ENCODE measurements around the gene KCNJ5. TPM values are rescaled to one million over a fixed set of nuclear protein-coding genes. Genes with fewer than 3 reads are reported as not detected.

The KCNJ5 gene
- total and polyA plus RNA-seq, 10 of the 15 experiments (the other 5 are each of a cell fraction or from before 2014, with no cell fraction given): 0.03 TPM; not detected in 8

GRCh38 chr11:128953151-128953550 lies 62.0 kb downstream of the KCNJ5 start:
- Histone ChIP-seq H3K27ac (ENCODE audit: control insufficient read depth, insufficient read depth) (no peak overlapping the region), H4K20me1 (ENCODE audit: control insufficient read depth, insufficient read depth) (no peaks in the 10 kb centered on the region), H3K9me3 (replicated peaks; ENCODE audit: control insufficient read depth, insufficient read depth, low read length) (no peaks in the 10 kb centered on the region), H3K79me2 (ENCODE audit: control insufficient read depth, insufficient read depth, low read length) (no peaks in the 10 kb centered on the region), H3K4me2 (ENCODE audit: control insufficient read depth, insufficient read depth) (no peak overlapping the region), H3K9ac (ENCODE audit: control insufficient read depth, insufficient read depth, low read length) (no peak overlapping the region), H2AFZ (ENCODE audit: control insufficient read depth, low read depth, low read length) (no peak overlapping the region), H3K36me3 (ENCODE audit: control insufficient read depth in 2 of 2, insufficient read depth in 2 of 2, low read length in 1 of 2) (no peaks in the 10 kb centered on the region), H3K4me3 (no peak overlapping the region), H3K27me3 (replicated peaks in 1 of 2; ENCODE audit: control insufficient read depth in 2 of 2, insufficient read depth in 2 of 2, low read length in 1 of 2) (peaks cover 0 to 1% of the 10 kb centered on the region in 2 experiments; a peak in 2 of 4 replicates), H3K4me1 (ENCODE audit: control insufficient read depth, insufficient read depth, low read length) (no peaks in the 10 kb centered on the region)
- no TSS peak for BruUV-seq (replicated peaks)
- ATAC-seq: no peak
- TF ChIP-seq, protein P1, sequence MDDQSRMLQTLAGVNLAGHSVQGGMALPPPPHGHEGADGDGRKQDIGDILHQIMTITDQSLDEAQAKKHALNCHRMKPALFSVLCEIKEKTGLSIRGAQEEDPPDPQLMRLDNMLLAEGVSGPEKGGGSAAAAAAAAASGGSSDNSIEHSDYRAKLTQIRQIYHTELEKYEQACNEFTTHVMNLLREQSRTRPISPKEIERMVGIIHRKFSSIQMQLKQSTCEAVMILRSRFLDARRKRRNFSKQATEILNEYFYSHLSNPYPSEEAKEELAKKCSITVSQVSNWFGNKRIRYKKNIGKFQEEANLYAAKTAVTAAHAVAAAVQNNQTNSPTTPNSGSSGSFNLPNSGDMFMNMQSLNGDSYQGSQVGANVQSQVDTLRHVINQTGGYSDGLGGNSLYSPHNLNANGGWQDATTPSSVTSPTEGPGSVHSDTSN (IDR thresholded peaks at IDR 0.05; ENCODE audit: insufficient replicate concordance, low read depth, low read length): peak; percentile 29
- no peak for TF ChIP-seq BCL11A (IDR thresholded peaks at IDR 0.05; ENCODE audit: low read depth, low read length)
- TF ChIP-seq, protein P2, sequence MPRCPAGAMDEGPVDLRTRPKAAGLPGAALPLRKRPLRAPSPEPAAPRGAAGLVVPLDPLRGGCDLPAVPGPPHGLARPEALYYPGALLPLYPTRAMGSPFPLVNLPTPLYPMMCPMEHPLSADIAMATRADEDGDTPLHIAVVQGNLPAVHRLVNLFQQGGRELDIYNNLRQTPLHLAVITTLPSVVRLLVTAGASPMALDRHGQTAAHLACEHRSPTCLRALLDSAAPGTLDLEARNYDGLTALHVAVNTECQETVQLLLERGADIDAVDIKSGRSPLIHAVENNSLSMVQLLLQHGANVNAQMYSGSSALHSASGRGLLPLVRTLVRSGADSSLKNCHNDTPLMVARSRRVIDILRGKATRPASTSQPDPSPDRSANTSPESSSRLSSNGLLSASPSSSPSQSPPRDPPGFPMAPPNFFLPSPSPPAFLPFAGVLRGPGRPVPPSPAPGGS (IDR thresholded peaks at IDR 0.05; ENCODE audit: borderline replicate concordance, insufficient read depth, low read depth, low read length, poor library complexity, severe bottlenecking): peak; percentile 94
- 0 out of 2 replicates have a peak, but pooled peaks have one; percentile 25 for TF ChIP-seq TCF3 (IDR thresholded peaks at IDR 0.05; ENCODE audit: borderline replicate concordance, insufficient read depth, low read depth, low read length)
- POLR2A ChIA-PET: no interaction called here
- DNase-seq (ENCODE audit: low read depth, low spot score): no peak
- intact Hi-C loops (cut with micrococcal nuclease; ENCODE audit: unreplicated experiment): no loop called here
- no peak for FAIRE-seq
- WGBS (ENCODE audit: insufficient coverage, insufficient replicate concordance, low lambda C conversion rate, missing lambda C conversion rate): 60% methylated on average over 16 of the region's 16 CpGs
- SMC1A ChIA-PET (ENCODE audit: uncharacterized antibody, unreplicated experiment): interaction anchor here (0.7 to 14.9 kb wide), 2 partner anchors 25 to 64 kb away, joined by 3 to 249 read pairs; partner anchors contain the start of gene KCNJ5
- CTCF ChIA-PET: interaction anchor here (0.6 to 20.8 kb wide), 2 partner anchors 65 to 797 kb away, joined by 3 to 480 read pairs; partner anchors contain the start of gene KCNJ5
- in situ Hi-C loops (cut with MboI): no loop called here
- RAD21 ChIA-PET (ENCODE audit: unreplicated experiment): interaction anchor here (1.5 to 5.3 kb wide), 2 partner anchors 25 to 68 kb away, joined by 5 to 109 read pairs; no protein-coding TSS in a partner anchor
